WTC11 (cell line): ENCODE measurements around the gene NHERF1. TPM values are rescaled to one million over a fixed set of nuclear protein-coding genes. Genes with fewer than 3 reads are reported as not detected.

Experiments
- ATAC-seq: fragments of 200-7000 bp; cut with Tn5 transposase; 2 replicates; pipeline ENCODE4 v1.10.0; 2021; ENCODE audit warnings: mild to moderate bottlenecking, moderate library complexity
- CTCF ChIA-PET: fragments of 300-600 bp; sonication (Branson Sonifier 250); formaldehyde crosslinking; loops from one replicate; lab custom pipeline; 2021; ENCODE audit warnings: antibody characterized with exemption; lab: Charles Lee
- POLR2A ChIA-PET: fragments of 350-600 bp; sonication (Branson Sonifier 250); formaldehyde crosslinking; loops from one replicate; lab custom pipeline; 2021; ENCODE audit warnings: antibody characterized with exemption; lab: Charles Lee
- DNase-seq: peaks from one replicate; pipeline ENCODE4 v3.0.0; 2021; ENCODE audit warnings: low spot score
- H3K27ac Mint-ChIP-seq: 2 replicates; pipeline ENCODE4 v1.8.0; 2021; ENCODE audit warnings: mixed read lengths
- H3K27me3 Mint-ChIP-seq: 2 replicates; pipeline ENCODE4 v1.8.0; 2021; ENCODE audit warnings: low read depth, mild to moderate bottlenecking, moderate library complexity, mixed read lengths
- H3K36me3 Mint-ChIP-seq: 2 replicates; pipeline ENCODE4 v1.8.0; 2021; ENCODE audit warnings: mixed read lengths
- H3K4me1 Mint-ChIP-seq: 2 replicates; pipeline ENCODE4 v1.8.0; 2022; ENCODE audit warnings: mixed read lengths
- H3K4me3 Mint-ChIP-seq: 2 replicates; pipeline ENCODE4 v1.8.0; 2021; ENCODE audit warnings: mild to moderate bottlenecking, moderate library complexity, mixed read lengths
- H3K9me3 Mint-ChIP-seq: 2 replicates; pipeline ENCODE4 v1.8.0; 2021; ENCODE audit warnings: mixed read lengths
- ARID4B ChIP-seq: sonication (generic); formaldehyde crosslinking; IDR thresholded peaks from 2 replicates; pipeline ENCODE4 v1.8.0; 2023; ENCODE audit warnings: missing genetic modification reagents, mild to moderate bottlenecking, borderline replicate concordance
- ATF1 ChIP-seq: sonication (generic); formaldehyde crosslinking; IDR thresholded peaks from 2 replicates; pipeline ENCODE4 v1.8.1; 2023; ENCODE audit warnings: mild to moderate bottlenecking, moderate library complexity, missing genetic modification reagents
- ELF4 ChIP-seq: sonication (generic); formaldehyde crosslinking; IDR thresholded peaks from 2 replicates; pipeline ENCODE4 v1.8.1; 2022; ENCODE audit warnings: low read depth, mild to moderate bottlenecking, moderate library complexity, missing genetic modification reagents
- FOXJ3 ChIP-seq: sonication (generic); formaldehyde crosslinking; IDR thresholded peaks from 2 replicates; pipeline ENCODE4 v1.9.0; 2021; ENCODE audit warnings: missing genetic modification reagents, mild to moderate bottlenecking, borderline replicate concordance
- GRHL2 ChIP-seq: fragments of 250-450 bp; sonication (Bioruptor Pico); IDR thresholded peaks from 2 replicates; pipeline ENCODE4 v1.8.0; 2022; ENCODE audit warnings: mild to moderate bottlenecking, moderate library complexity; ENCODE audit not compliant: insufficient replicate concordance, severe bottlenecking
- MLX ChIP-seq: sonication (generic); formaldehyde crosslinking; IDR thresholded peaks from 2 replicates; pipeline ENCODE4 v1.8.1; 2023; ENCODE audit warnings: mild to moderate bottlenecking, missing genetic modification reagents, moderate library complexity
- ZBTB21 ChIP-seq: sonication (generic); formaldehyde crosslinking; IDR thresholded peaks from 2 replicates; pipeline ENCODE4 v1.8.1; 2023; ENCODE audit warnings: mild to moderate bottlenecking, missing genetic modification reagents, borderline replicate concordance
- ZNF396 ChIP-seq: fragments of 250-450 bp; sonication (Bioruptor Pico); IDR thresholded peaks from 2 replicates; pipeline ENCODE4 v1.8.0; 2021; ENCODE audit warnings: mild to moderate bottlenecking, moderate library complexity, borderline replicate concordance
- ZNF532 ChIP-seq: fragments of 250-450 bp; sonication (Bioruptor Pico); IDR thresholded peaks from 2 replicates; pipeline ENCODE4 v1.9.0; 2021; ENCODE audit warnings: mild to moderate bottlenecking, borderline replicate concordance
- total RNA-seq: library from RNA; stranded (reverse); gene quantifications from 3 replicates; pipeline ENCODE4 v1.2.3, GENCODE V29; 2021
- TF ChIP-seq, protein P1 (sequence below): sonication (generic); formaldehyde crosslinking; conservative IDR thresholded peaks from 2 replicates; pipeline ENCODE4 v1.8.1; 2023; ENCODE audit warnings: mild to moderate bottlenecking, low read depth, missing genetic modification reagents, moderate library complexity
- TF ChIP-seq, protein P2 (sequence below): sonication (generic); formaldehyde crosslinking; IDR thresholded peaks from 2 replicates; pipeline ENCODE4 v1.8.1; 2023; ENCODE audit warnings: mild to moderate bottlenecking, moderate library complexity, missing genetic modification reagents
- TF ChIP-seq, protein P3 (sequence below): sonication (generic); formaldehyde crosslinking; IDR thresholded peaks from 2 replicates; pipeline ENCODE4 v1.8.1; 2023; ENCODE audit warnings: mild to moderate bottlenecking, missing genetic modification reagents
- TF ChIP-seq, protein P4 (sequence below): sonication (generic); formaldehyde crosslinking; IDR thresholded peaks from 2 replicates; pipeline ENCODE4 v1.8.1; 2022; ENCODE audit warnings: mild to moderate bottlenecking, missing genetic modification reagents, moderate library complexity, borderline replicate concordance

The NHERF1 gene
- total RNA-seq, 1 experiment from 2014 or later = 111 TPM

GRCh38 chr17:74704544-74704943 lies 43.9 kb upstream of the NHERF1 start:
- ChIA-PET CTCF (interaction anchor here (0.5 to 0.6 kb wide), 2 partner anchors 25 to 336 kb away, joined by 3 to 4 read pairs; no protein-coding TSS in a partner anchor), POLR2A (no interaction called here)
- TF ChIP-seq, protein P1, sequence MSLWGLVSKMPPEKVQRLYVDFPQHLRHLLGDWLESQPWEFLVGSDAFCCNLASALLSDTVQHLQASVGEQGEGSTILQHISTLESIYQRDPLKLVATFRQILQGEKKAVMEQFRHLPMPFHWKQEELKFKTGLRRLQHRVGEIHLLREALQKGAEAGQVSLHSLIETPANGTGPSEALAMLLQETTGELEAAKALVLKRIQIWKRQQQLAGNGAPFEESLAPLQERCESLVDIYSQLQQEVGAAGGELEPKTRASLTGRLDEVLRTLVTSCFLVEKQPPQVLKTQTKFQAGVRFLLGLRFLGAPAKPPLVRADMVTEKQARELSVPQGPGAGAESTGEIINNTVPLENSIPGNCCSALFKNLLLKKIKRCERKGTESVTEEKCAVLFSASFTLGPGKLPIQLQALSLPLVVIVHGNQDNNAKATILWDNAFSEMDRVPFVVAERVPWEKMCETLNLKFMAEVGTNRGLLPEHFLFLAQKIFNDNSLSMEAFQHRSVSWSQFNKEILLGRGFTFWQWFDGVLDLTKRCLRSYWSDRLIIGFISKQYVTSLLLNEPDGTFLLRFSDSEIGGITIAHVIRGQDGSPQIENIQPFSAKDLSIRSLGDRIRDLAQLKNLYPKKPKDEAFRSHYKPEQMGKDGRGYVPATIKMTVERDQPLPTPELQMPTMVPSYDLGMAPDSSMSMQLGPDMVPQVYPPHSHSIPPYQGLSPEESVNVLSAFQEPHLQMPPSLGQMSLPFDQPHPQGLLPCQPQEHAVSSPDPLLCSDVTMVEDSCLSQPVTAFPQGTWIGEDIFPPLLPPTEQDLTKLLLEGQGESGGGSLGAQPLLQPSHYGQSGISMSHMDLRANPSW (CRISPR knock-in tag) = no peak
- TF ChIP-seq ZNF396 = no peak
- TF ChIP-seq ZBTB21 (CRISPR knock-in tag) = no peak
- TF ChIP-seq, protein P2, sequence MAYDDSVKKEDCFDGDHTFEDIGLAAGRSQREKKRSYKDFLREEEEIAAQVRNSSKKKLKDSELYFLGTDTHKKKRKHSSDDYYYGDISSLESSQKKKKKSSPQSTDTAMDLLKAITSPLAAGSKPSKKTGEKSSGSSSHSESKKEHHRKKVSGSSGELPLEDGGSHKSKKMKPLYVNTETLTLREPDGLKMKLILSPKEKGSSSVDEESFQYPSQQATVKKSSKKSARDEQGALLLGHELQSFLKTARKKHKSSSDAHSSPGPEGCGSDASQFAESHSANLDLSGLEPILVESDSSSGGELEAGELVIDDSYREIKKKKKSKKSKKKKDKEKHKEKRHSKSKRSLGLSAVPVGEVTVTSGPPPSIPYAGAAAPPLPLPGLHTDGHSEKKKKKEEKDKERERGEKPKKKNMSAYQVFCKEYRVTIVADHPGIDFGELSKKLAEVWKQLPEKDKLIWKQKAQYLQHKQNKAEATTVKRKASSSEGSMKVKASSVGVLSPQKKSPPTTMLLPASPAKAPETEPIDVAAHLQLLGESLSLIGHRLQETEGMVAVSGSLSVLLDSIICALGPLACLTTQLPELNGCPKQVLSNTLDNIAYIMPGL (CRISPR knock-in tag) = no peak
- TF ChIP-seq, protein P3, sequence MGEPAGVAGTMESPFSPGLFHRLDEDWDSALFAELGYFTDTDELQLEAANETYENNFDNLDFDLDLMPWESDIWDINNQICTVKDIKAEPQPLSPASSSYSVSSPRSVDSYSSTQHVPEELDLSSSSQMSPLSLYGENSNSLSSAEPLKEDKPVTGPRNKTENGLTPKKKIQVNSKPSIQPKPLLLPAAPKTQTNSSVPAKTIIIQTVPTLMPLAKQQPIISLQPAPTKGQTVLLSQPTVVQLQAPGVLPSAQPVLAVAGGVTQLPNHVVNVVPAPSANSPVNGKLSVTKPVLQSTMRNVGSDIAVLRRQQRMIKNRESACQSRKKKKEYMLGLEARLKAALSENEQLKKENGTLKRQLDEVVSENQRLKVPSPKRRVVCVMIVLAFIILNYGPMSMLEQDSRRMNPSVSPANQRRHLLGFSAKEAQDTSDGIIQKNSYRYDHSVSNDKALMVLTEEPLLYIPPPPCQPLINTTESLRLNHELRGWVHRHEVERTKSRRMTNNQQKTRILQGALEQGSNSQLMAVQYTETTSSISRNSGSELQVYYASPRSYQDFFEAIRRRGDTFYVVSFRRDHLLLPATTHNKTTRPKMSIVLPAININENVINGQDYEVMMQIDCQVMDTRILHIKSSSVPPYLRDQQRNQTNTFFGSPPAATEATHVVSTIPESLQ (CRISPR knock-in tag) = no peak
- TF ChIP-seq GRHL2 (CRISPR knock-in tag) = no peak
- no peak for TF ChIP-seq ARID4B (CRISPR knock-in tag)
- TF ChIP-seq ELF4 (CRISPR knock-in tag) = no peak
- TF ChIP-seq, protein P4, sequence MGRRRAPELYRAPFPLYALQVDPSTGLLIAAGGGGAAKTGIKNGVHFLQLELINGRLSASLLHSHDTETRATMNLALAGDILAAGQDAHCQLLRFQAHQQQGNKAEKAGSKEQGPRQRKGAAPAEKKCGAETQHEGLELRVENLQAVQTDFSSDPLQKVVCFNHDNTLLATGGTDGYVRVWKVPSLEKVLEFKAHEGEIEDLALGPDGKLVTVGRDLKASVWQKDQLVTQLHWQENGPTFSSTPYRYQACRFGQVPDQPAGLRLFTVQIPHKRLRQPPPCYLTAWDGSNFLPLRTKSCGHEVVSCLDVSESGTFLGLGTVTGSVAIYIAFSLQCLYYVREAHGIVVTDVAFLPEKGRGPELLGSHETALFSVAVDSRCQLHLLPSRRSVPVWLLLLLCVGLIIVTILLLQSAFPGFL = no peak
- TF ChIP-seq ZNF532 (CRISPR knock-in tag) = no peak
- no peak for TF ChIP-seq ATF1
- TF ChIP-seq MLX (CRISPR knock-in tag) = no peak
- TF ChIP-seq FOXJ3 (CRISPR knock-in tag) = no peak
- H3K36me3 Mint-ChIP-seq = no peaks in the 10 kb centered on the region
- H3K4me3 Mint-ChIP-seq = no peak overlapping the region
- peaks cover 11% of the 10 kb centered on the region for H3K27me3 Mint-ChIP-seq
- peaks cover 6% of the 10 kb centered on the region; the same call in 1 of the 2 replicates for H3K9me3 Mint-ChIP-seq
- no peak overlapping the region for H3K27ac Mint-ChIP-seq
- DNase-seq = no peak
- no peaks in the 10 kb centered on the region for H3K4me1 Mint-ChIP-seq
- no peak for ATAC-seq
